NT2/D1 (cell line): ENCODE data around the gene NDUFS6.

ENCODE experiments used
- DNase-seq: peaks from one replicate; pipeline ENCODE4 v3.0.0-alpha.2; 2011; ENCODE audit warnings: low read depth, low spot score
- H3K27me3 ChIP-seq: 2 replicates; pipeline ENCODE4 v1.6.0; 2011; ENCODE audit warnings: mild to moderate bottlenecking; ENCODE audit not compliant: insufficient read length, insufficient read depth
- H3K36me3 ChIP-seq: 2 replicates; pipeline ENCODE4 v1.6.1; 2011; ENCODE audit warnings: mild to moderate bottlenecking, low read length, mixed read lengths; ENCODE audit not compliant: insufficient read depth, insufficient read length
- H3K4me1 ChIP-seq: 2 replicates; pipeline ENCODE4 v1.5.1; 2011; ENCODE audit not compliant: insufficient read depth, insufficient read length
- H3K4me3 ChIP-seq: 2 replicates; pipeline ENCODE4 v1.5.1; 2011; ENCODE audit warnings: low read depth; ENCODE audit not compliant: insufficient read length
- H3K9ac ChIP-seq: 2 replicates; pipeline ENCODE4 v1.6.0; 2011; ENCODE audit warnings: low read depth; ENCODE audit not compliant: insufficient read length
- H3K9me3 ChIP-seq: 2 replicates; pipeline ENCODE4 v1.5.1; 2011; ENCODE audit warnings: mild to moderate bottlenecking, low read length; ENCODE audit not compliant: insufficient read depth
- SUZ12 ChIP-seq: IDR thresholded peaks from 2 replicates; pipeline ENCODE4 v1.6.1; 2011; ENCODE audit not compliant: insufficient read length, insufficient read depth; ENCODE audit errors: extremely low read depth
- YY1 ChIP-seq: IDR thresholded peaks from 2 replicates; pipeline ENCODE4 v1.6.1; 2011; ENCODE audit not compliant: insufficient read length, insufficient read depth
- ZNF274 ChIP-seq: IDR thresholded peaks from 2 replicates; pipeline ENCODE4 v1.6.1; 2011; ENCODE audit warnings: mild to moderate bottlenecking, low read depth, low read length

Gene NDUFS6

DNA sequence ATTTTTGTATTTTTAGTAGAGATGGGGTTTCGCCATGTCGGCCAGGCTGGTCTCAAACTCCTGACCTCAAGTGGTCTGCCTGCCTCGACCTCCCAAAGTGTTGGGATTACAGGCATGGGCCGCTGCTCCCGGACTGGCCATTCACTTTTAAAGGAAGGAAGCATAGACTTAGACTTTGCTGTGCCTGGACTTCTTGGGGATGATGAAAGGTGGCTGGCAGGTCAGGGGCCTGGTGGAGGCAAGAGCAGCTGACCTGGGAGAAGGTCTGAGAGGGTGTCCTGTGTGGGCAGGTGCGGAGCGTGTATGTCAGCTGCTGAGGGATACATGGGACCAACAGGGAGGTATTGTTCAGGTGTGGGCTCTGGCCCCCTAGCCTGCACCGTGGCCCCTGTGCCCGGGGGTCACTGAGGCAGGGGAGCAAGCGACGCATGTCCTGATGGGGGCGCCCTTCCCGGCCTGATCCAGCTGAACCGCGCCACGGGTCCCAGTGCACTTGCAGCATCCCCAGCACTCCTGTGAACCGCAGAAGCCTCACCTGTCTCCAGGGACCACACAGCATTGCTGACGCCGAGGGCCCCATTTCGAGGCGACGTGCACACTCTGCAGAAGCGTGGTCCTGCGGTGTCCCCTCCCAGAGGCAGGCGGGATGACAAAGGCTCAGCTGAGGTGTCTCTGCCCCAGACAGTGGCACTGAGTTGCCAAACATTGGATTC, 23.1 kb downstream of the NDUFS6 start:
- peaks cover 3% of the 10 kb centered on the region for H3K4me1 ChIP-seq
- H3K4me3 ChIP-seq = no peak overlapping the region
- TF ChIP-seq YY1 (no peak), ZNF274 (no peak), SUZ12 (no peak)
- no peaks in the 10 kb centered on the region for H3K9me3 ChIP-seq
- no peak overlapping the region for H3K9ac ChIP-seq
- no peak for DNase-seq
- no peaks in the 10 kb centered on the region for H3K27me3 ChIP-seq
- H3K36me3 ChIP-seq = peaks cover 56% of the 10 kb centered on the region

DNA sequence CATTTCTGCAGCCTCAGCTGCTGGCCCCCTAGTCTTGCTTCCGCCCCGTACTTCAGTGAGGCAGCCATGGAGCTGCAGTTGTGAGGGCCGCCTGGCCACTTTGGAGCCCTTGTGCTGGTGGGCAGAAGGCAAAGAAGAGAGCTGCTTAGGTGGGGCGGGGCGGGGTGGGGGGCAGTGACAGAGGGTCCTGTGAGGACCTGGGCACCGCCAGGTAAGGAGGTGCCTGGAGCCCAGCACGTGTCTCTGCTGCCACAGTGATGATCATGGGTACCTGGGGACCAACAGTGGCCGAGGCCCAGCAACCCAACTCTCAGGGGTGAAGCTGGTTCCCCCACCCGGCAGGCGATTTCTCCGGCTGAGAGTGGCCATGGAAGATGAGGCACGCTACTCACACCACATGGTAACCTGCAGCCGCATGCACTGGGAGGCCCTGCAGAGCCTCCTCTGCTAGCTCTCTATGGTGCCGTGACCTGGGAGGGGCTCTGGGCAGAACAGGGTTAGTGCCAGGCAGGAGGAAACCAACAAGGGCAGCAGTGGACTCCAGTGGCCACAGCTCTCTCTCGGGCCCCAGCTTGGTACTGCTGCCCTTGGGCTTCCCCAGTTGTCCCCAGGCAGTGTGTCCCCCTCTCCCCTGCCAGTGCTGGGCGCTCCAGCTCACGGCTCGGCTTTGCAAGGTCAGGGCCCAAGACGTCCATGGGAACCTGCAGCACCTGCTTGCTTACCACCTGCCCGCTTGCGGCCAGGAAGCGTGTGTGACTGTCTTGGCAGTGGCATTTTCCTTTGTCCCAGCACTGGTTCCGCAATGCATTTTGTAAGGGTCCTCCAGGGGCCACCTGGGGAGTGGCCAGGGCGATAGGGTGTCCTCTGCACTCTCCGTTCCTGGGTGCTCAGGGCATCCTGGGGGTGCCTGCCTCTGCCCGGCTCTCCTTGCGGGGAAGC, 24.0 kb downstream of the NDUFS6 start:
- TF ChIP-seq YY1 = no peak
- TF ChIP-seq ZNF274 = no peak
- no peak for TF ChIP-seq SUZ12
- no peak for DNase-seq
- Histone ChIP-seq H3K4me1 (peaks cover 3% of the 10 kb centered on the region), H3K9me3 (no peaks in the 10 kb centered on the region), H3K36me3 (peaks cover 49% of the 10 kb centered on the region), H3K27me3 (no peaks in the 10 kb centered on the region), H3K9ac (no peak overlapping the region), H3K4me3 (no peak overlapping the region)

DNA sequence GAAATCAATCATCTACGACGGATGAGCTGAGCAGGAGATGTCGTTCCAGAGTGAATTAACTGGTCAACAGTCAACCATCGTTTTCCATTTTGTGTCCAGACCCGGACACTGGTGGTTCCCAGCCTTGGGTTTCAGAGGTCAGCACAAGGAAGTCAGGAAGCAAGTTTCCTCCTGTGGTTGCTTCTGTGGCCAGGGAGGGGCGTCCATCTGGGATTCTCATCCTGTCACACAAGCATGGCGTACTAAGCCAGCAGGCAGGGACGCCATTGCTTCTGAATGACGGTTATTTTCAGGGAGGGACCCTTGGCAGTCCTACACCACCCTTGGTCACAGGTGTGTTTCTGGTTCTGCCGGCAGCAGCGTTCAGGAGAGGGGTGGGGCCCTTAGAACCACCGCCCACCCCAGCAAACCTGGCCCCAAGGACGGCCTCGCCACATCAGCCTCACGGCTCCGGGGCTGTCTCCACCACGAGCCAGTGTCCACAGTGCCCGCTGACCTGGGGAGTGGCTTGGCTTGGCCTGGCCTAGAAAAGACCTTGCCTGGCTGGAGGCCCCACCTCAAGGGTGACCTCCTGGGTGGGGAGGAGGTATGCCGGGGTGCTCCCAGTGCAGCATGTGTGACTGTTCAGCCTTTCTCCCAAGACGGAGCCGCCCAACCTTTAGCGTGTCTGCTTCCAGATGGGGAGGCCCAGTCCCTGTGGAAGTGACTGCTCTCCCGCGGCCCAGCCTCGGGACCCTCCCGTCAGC, 25.2 kb downstream of the NDUFS6 start:
- Histone ChIP-seq H3K9me3 (no peaks in the 10 kb centered on the region), H3K36me3 (peaks cover 37% of the 10 kb centered on the region), H3K4me3 (no peak overlapping the region), H3K4me1 (peaks cover 3% of the 10 kb centered on the region), H3K9ac (no peak overlapping the region), H3K27me3 (no peaks in the 10 kb centered on the region)
- no peak for TF ChIP-seq YY1
- DNase-seq = no peak

DNA sequence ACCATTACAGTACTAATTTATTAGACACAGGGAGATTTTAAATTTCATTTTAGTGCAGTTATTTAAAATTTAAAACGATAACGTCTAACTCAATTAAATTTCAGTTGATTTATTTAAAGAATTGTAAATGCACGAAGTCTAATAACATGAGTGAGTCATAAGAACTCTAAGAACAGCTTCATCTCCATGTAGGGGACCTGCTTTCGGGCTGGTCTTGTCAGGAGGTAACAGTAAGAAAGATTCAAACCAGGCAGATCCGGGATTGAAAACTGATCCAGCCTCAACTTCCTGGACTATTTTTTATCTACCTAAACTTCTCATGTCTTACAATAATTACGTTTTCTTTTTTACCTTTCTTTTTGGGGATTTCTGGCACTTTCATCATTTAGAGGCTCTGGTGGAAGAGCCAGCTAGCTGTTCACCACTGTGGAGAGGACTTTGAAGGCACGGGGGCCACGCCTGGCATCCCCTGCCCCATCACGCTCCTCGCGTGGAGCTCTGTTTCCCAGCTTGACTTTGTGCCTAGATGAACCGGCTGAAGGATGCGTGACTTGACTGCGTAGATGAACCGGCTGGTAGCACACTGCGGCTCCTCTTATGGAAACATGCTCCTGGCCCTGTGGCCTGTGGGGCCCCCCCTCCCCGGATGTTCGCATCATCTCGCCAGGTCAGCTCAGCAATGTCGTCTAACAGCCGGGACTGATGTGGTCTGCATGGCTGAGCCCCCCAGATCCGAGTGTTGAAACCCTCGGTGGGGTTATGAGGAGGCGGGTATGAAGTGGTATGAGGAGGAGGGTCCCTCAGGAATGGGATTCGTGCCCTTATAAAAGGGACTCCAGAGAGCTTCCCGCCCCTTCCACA, 26.0 kb downstream of the NDUFS6 start:
- H3K4me1 ChIP-seq = peaks cover 7% of the 10 kb centered on the region
- no peaks in the 10 kb centered on the region for H3K9me3 ChIP-seq
- no peaks in the 10 kb centered on the region for H3K27me3 ChIP-seq
- DNase-seq = no peak
- TF ChIP-seq YY1 = no peak
- TF ChIP-seq ZNF274 = no peak
- no peak for TF ChIP-seq SUZ12
- peaks cover 30% of the 10 kb centered on the region for H3K36me3 ChIP-seq
- no peak overlapping the region for H3K4me3 ChIP-seq
- H3K9ac ChIP-seq = no peak overlapping the region

DNA sequence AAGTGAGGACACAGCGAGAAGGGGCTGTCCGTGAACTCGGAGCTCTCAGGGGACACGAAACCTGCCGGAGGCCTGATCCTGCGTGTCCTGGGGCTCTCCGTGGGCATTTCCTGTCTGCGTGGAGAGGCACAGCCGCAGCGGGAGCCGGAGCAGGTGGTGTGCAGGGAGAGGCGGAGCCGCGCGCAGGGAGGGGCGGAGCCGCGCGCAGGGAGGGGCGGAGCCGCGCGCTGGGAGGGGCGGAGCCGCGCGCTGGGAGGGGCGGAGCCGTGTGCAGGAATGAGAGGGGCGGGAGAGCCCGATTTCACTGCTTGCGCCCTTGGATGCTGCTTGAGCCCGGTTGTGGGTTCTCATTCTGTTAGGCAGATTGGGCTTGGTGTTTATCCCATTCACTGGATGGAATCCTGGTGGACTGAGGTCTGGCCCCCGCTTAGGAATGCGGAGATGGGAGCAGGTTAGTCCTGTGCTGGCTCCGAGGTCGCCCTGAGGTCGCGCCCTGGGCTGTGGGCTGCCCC, 26.7 kb downstream of the NDUFS6 start:
- no peak for DNase-seq
- H3K27me3 ChIP-seq = no peaks in the 10 kb centered on the region
- no peak overlapping the region for H3K4me3 ChIP-seq
- H3K9ac ChIP-seq = no peak overlapping the region
- peaks cover 27% of the 10 kb centered on the region for H3K36me3 ChIP-seq
- no peaks in the 10 kb centered on the region for H3K9me3 ChIP-seq
- H3K4me1 ChIP-seq = peaks cover 7% of the 10 kb centered on the region
- no peak for TF ChIP-seq ZNF274
- TF ChIP-seq YY1 = no peak
- TF ChIP-seq SUZ12 = no peak

DNA sequence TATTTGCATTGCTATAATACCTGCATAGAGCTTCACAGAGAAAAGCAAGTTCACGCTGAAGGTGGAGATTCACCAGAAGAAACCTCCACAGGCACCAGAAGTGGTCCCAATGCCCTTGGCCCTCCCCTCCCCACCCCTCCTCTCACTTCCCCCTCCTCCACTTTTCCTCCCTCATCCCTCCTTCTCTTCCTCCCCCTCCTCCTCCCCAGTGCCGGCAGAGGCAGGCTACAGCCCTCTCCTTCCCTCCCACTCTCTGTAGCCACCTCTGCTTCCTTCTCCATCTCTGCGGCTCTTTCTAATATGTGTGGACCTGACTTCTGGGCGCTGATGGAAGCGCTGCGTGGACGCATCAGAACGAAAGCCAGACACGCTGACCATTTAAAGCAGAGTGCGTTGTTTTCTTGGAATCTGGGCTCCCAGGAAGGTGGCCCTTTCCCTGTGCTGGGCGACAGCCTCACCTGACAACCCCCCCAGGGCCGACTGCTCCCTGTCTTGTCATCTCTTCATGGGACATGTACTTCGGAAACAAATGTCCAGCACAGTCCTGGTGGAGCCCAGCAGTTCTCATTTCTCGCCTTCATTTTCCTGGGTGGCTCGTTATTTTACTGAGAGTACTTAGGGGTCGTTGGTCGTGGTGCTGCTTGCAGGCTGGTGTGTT, 29.5 kb downstream of the NDUFS6 start:
- TF ChIP-seq YY1 = no peak
- no peak for TF ChIP-seq SUZ12
- TF ChIP-seq ZNF274 = no peak
- no peak overlapping the region for H3K4me3 ChIP-seq
- H3K36me3 ChIP-seq = peaks cover 12% of the 10 kb centered on the region
- no peak for DNase-seq
- no peaks in the 10 kb centered on the region for H3K27me3 ChIP-seq
- no peaks in the 10 kb centered on the region for H3K9me3 ChIP-seq
- H3K4me1 ChIP-seq = peaks cover 14% of the 10 kb centered on the region
- H3K9ac ChIP-seq = no peak overlapping the region
